ENCODE measurements around the gene SYNPO.

The SYNPO gene

GRCh38 chr5:150604894-150605440 lies 35.5 kb upstream of the SYNPO start:
- H3K4me3 ChIP-seq (ENCODE audit: low read depth, low read length) = no peak overlapping the region
- CTCF ChIA-PET = no interaction called here
- POLR2A ChIA-PET = no interaction called here
- DNase-seq (ENCODE audit: low read depth, low spot score) = no peak
- TF ChIP-seq CTCF (IDR thresholded peaks at IDR 0.05; ENCODE audit: insufficient read depth, low read length, missing control alignments) = no peak

GRCh38 chr5:150605546-150605945 lies 34.9 kb upstream of the SYNPO start:
- no peak overlapping the region for H3K4me3 ChIP-seq (ENCODE audit: low read depth, low read length)
- ChIA-PET CTCF (no interaction called here), POLR2A (no interaction called here)
- DNase-seq (ENCODE audit: low read depth, low spot score) = no peak
- no peak for TF ChIP-seq CTCF (IDR thresholded peaks at IDR 0.05; ENCODE audit: insufficient read depth, low read length, missing control alignments)

GRCh38 chr5:150606476-150606875 lies 34.0 kb upstream of the SYNPO start:
- POLR2A ChIA-PET = no interaction called here
- no peak for DNase-seq (ENCODE audit: low read depth, low spot score)
- CTCF ChIA-PET = no interaction called here
- TF ChIP-seq CTCF (IDR thresholded peaks at IDR 0.05; ENCODE audit: insufficient read depth, low read length, missing control alignments) = no peak
- no peak overlapping the region for H3K4me3 ChIP-seq (ENCODE audit: low read depth, low read length)

- DNase-seq (ENCODE audit: low read depth, low spot score) = no peak
- H3K4me3 ChIP-seq (ENCODE audit: low read depth, low read length) = no peak overlapping the region
- ChIA-PET CTCF (interaction anchor here (0.9 to 1.6 kb wide), 2 partner anchors 46 to 65 kb away, joined by 3 to 4 read pairs; no protein-coding TSS in a partner anchor), POLR2A (no interaction called here)
- no peak for TF ChIP-seq CTCF (IDR thresholded peaks at IDR 0.05; ENCODE audit: insufficient read depth, low read length, missing control alignments)
Observed at GRCh38 chr5:150607105-150607504, 33.4 kb upstream of the SYNPO start.

- POLR2A ChIA-PET = no interaction called here
- DNase-seq (ENCODE audit: low read depth, low spot score) = no peak
- CTCF ChIA-PET = interaction anchor here (1.6 kb wide), 1 partner anchor 47 kb away, joined by 4 read pairs; no protein-coding TSS in a partner anchor
- no peak overlapping the region for H3K4me3 ChIP-seq (ENCODE audit: low read depth, low read length)
- TF ChIP-seq CTCF (IDR thresholded peaks at IDR 0.05; ENCODE audit: insufficient read depth, low read length, missing control alignments) = no peak
Observed at GRCh38 chr5:150607991-150608390, 32.5 kb upstream of the SYNPO start.

GRCh38 chr5:150608991-150609390 lies 31.5 kb upstream of the SYNPO start:
- H3K4me3 ChIP-seq (ENCODE audit: low read depth, low read length) = no peak overlapping the region
- CTCF ChIA-PET = no interaction called here
- no peak for TF ChIP-seq CTCF (IDR thresholded peaks at IDR 0.05; ENCODE audit: insufficient read depth, low read length, missing control alignments)
- no peak for DNase-seq (ENCODE audit: low read depth, low spot score)
- POLR2A ChIA-PET = no interaction called here
